ENCODE measurements around the gene DLL4.

The DLL4 gene

DNA sequence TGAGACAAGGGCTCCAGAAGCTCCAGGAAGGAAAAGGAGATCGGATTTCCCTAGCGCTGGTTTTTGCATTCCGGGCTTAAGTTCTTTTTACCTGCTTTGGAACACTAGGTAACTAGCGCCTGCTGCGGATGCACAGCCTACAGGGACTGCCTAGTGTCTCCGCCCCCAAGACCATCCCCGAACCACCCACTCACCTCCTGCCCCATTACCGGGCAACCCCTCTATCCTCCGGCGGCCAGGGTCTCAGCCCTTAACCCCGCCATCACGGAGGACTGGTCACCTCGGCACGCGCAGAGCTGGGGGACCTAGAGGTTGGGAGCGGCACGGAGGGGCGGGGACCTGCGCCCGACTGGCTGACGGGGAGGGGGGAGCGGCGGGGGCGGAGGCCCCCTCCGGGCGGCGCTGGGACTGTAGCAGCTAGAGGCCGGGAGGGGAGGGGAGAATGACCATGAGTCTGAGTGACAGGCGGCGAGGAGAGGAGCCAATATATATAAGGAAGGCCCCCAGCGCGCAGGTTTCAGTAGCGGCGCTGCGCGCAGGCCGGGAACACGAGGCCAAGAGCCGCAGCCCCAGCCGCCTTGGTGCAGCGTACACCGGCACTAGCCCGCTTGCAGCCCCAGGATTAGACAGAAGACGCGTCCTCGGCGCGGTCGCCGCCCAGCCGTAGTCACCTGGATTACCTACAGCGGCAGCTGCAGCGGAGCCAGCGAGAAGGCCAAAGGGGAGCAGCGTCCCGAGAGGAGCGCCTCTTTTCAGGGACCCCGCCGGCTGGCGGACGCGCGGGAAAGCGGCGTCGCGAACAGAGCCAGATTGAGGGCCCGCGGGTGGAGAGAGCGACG, at the start of gene DLL4:
Gene DLL4, plus strand, starts transcription at position 520 of the 839 bp plus-strand sequence. CDS start 329 bp downstream, outside the sequence.
- DNase-seq, result peak; percentile 37

DNA sequence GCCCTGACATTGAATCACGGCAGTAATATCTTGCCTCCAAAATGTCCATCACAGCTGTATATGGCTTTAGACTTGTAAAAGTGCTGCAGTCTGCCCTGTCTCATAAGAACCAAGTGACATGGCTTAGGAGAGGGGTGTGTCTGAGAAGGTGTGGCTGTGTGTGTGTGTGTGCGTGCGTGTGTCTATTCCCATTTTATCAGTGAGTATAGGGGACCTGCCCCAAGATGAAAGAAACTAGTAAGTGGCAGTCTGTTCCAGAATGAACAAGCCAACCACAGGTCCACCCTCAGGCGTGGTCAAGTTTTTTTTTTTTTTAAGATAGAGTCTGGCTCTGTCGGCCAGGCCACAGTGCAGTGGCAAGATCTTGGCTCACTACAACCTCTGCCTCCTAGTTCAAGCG, 49.5 kb upstream of the DLL4 start:
- DNase-seq, result no peak

DNA sequence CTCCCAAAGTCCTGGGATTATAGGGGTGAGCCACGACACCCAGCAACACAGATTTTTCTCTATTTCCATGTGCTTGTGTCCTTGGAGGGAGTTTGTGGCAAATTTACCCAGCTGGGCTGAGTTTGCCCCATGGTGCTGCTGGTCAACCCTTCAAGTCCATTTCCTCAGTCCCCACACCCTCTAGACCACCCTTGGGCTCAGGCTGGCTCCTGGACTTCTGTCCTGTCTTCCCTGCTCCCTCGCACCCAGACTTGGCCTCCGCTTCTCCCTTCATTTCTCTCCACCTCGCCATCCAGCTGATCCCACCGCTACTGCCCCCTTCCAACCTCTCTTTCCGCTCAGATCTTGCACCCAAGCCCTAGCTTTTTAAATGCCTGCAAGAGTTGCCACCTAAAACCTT, 47.8 kb upstream of the DLL4 start:
- no peak for DNase-seq

DNA sequence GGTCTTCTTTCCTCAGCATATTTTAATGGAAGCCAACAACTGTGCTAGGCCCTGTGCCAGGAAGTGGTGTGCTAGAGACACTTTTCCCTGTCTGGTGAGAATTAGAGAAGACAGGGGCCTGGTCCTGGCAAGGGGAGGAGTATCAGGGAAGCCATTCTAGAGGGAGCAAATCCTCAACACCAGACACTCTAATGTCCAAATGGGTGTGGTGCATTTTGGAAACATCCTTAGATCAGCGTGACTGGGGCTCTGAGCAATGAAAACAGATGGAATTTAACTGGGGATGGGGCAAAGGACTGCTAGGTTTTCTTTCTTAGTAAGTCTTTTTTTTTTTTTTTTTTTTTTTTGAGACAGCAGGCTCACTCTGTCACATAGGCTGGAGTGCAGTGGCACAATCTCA, 42.6 kb upstream of the DLL4 start:
- DNase-seq, result no peak

DNA sequence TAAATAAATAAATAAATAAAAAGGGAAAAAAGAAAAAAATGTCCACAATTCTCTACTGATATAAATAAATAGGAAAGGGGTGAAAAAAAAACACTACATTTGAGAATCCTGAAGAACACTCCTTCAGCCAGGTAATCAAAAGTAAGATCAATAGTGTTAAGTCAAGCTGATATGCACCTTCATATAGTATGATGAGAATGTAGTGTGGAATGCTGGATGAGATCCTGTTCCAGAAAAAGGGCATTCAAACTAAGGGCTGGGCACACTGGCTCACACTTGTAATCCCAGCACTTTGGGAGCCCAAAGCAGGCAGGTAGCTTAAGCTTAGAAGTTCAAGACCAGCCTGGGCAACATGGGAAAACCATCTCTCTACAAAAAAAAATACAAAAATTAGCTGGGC, 40.0 kb upstream of the DLL4 start:
- DNase-seq, result no peak

DNA sequence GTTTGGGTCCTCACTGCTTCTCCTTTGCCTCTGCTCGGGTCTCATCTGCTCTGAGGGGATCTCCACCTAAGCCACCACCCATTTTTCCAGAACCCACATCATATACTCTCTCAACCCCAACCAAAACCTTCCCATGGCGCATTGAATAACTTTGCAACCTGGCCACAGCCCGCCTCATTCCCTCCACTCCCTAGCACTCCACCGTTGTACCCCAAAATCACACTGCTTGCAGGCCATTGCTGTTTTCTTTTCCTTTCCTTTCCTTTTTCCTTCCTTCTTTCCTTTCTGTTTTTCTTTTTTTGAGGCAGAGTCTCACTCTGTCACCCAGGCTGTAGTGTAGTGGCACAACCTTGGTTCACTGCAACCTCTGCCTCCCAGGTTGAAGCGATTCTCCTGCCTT, 38.0 kb upstream of the DLL4 start:
- no peak for DNase-seq

DNA sequence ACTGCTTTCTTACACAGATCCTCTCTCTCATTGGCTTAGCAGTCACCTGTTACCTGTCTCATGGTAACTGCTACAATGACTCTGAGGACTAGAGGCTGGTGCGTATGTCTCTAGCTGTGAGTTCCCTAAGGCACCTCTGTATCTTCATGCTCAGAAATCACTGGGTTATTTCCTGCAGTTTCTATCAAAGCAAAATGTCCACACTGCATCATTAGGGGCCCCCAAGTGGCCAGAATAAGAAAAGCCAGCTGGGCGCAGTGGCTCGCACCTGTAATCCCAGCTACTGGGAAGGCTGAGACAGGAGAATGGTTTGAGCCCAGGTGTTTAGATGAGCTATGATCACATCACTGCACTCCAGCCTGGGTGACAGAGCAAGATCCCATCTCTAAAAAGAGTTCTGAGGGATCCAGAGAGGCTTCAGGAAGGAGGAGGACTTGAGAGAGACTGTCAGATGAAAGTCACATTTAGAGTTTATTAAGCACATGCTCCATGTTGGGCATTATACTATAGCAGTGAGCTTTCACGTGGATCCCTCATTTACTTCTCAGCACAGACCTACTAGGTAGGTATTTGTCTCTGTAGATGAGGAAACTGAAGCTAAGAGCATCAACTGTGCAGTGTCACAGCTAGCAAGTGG, 37.2 kb upstream of the DLL4 start:
- DNase-seq, result no peak

DNA sequence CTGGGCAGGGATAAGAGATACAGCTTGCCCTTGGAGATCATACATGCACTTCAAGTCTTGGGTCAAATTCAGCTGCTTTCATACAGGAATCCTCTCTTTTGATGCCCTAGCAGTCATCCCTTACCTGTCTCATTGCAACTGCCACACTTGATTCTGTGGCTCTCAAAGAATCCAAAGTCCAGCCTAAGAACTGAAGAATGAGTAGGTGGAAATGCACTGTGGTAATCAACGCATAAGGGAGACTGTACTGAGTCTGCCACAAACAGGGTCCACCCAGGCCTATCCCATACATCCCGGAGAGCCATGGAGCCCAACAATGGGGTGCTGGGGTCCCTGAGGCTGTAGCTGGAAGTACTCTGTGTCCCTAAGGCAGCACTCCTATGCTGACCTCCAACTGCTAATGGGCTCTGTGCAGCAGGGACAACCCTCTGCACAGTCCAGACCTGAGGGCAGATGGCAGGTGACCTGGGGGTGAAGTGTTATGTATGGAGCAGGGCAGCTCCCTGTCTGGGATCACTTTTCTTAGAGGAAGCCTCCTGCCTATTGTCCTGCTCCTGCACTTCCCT, 36.6 kb upstream of the DLL4 start:
- DNase-seq, result no peak

DNA sequence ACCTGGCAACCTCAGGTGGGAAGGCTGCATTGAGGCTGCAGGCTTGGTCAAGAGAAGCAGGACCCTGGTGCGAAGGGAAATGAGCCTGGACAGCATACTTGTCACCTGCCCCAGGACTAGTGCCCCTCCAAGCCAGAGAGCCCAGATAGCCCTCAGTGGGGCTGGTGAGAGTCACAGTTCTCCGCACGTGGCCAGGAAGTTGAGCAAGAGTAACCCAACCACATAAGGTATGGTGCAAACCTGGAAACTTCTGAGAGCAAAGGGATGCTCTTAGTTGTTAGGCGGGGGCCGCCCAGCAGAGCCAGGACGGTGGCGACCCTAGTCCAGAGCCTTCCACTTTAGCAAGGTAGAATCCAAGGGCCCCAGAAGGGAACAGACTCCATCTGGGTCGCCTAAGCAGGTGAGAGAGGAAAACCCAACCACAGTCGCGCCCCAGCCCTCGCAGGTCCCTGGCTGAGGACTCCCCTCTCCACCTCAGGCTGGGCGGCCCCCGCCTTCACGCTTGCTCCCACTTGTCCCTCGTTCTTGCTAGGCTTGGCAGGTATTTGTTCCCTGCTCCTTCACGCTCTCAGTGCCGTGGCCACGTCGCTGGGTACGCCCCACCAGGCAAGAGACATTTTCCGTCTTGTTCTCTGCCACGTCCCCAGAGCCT, 36.0 kb upstream of the DLL4 start:
- no peak for DNase-seq

DNA sequence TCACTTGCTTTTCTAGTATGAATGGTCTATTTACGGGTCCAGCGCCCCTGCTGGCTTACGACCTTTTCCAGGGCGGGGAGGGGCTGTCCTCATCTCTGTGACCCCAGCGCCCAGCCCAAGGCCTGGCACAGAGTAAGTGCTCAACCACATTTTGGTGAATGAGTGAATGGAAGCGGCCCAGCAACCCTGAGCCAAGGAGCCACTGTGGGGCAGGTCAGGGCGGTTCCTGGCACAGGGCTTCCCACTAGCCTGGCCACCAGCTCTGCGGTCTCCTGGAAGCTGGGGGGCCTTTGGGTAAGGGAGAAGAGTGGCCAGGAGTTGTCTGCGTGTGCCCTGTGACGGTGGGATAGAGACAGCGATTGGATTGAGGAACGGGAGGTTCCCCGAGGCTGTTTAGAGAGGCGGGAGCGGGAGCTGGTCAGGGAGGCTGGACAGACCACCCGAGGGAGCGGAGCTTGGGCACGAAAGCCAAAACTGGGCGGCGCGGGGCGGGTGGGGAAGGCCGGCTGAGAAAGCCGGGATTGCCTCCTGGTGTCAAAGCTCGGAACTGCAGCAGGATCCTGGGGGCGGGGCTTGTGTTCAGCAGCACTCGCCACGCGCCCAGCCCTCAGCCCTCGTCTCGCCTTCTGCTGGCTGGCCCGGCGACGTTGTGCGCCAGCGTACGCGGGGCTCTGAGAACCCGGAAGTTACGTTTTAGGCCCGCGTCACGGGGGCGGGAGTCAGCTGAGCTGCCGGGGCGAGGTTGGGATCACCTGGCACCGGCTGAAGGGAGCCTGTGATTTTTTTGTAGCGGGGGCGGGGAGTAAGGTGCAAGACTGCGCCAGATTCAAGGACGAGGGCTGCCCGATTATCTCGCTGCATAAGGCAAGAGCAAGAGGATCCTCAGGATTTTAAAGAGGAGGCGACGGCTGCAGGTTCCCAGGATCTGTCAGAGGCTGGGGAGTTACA, 35.1 kb upstream of the DLL4 start, which contains the start of gene VPS18:
Gene VPS18, plus strand, starts transcription at position 718 of the 948 bp plus-strand sequence. CDS start 319 bp downstream, outside the sequence.
- peak; percentile 98 for DNase-seq

DNA sequence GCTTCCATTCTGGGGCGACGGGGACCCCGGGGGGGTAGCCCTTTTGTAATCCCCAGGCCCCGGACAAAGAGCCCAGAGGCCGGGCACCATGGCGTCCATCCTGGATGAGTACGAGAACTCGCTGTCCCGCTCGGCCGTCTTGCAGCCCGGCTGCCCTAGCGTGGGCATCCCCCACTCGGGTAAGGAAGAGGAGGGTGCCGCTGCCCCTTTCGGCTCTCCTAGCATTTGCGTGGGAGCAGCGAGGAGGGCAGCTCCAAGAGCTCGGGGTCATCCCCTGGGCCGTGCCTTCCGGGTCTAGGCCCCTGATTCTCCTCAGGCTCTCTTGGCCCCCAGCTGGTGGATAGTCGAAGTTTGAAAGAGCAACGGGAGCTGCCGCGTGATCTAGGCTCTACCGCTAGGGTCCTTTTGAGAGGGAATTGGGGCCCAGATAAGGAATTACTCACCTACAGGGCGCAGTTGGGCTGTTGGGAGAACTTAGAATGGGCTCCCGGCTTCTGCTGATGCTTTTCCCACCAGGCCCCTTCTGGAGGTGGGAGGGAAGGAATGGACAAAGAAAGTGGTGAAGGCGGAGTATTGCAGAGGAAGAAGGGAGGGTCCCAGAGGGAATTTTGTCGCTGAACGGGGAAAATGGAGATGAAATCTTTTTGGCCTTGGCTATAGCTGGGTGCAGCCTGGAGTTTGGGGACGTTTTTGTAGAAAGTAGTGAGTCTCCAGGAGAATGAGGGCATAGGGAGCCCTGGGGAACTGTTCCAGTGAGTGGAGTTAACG, 34.3 kb upstream of the DLL4 start:
- DNase-seq, result peak; percentile 74

DNA sequence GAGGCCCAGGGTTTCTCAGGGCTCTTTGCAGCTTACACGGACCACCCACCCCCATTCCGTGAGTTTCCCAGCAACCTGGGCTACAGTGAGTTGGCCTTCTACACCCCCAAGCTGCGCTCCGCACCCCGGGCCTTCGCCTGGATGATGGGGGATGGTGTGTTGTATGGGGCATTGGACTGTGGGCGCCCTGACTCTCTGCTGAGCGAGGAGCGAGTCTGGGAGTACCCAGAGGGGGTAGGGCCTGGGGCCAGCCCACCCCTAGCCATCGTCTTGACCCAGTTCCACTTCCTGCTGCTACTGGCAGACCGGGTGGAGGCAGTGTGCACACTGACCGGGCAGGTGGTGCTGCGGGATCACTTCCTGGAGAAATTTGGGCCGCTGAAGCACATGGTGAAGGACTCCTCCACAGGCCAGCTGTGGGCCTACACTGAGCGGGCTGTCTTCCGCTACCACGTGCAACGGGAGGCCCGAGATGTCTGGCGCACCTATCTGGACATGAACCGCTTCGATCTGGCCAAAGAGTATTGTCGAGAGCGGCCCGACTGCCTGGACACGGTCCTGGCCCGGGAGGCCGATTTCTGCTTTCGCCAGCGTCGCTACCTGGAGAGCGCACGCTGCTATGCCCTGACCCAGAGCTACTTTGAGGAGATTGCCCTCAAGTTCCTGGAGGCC, 29.5 kb upstream of the DLL4 start:
- DNase-seq, result no peak

DNA sequence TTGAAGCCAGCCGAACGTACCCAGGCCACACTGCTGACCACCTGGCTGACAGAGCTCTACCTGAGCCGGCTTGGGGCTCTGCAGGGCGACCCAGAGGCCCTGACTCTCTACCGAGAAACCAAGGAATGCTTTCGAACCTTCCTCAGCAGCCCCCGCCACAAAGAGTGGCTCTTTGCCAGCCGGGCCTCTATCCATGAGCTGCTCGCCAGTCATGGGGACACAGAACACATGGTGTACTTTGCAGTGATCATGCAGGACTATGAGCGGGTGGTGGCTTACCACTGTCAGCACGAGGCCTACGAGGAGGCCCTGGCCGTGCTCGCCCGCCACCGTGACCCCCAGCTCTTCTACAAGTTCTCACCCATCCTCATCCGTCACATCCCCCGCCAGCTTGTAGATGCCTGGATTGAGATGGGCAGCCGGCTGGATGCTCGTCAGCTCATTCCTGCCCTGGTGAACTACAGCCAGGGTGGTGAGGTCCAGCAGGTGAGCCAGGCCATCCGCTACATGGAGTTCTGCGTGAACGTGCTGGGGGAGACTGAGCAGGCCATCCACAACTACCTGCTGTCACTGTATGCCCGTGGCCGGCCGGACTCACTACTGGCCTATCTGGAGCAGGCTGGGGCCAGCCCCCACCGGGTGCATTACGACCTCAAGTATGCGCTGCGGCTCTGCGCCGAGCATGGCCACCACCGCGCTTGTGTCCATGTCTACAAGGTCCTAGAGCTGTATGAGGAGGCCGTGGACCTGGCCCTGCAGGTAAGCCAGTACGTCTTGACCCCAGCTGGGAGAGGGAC, 28.7 kb upstream of the DLL4 start:
- no peak for DNase-seq

DNA sequence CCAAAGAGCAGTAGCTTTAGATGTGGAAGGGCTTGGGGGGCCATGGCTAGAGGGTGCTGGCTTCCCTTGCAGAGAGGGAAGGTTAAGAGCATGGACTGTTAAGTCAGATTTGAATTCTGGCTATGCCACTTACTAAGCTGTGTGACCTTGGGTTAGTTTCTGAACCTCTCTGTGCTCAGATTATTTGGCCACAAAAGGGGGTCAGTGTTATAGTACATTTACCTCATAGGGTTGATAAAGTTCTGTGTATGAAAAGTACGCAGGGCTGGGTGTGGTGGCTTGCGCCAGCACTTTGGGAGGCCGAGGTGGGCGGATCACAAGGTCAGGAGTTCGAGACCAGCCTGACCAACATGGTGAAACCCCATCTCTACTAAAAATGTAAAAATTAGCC, 28.1 kb upstream of the DLL4 start:
- no peak for DNase-seq

DNA sequence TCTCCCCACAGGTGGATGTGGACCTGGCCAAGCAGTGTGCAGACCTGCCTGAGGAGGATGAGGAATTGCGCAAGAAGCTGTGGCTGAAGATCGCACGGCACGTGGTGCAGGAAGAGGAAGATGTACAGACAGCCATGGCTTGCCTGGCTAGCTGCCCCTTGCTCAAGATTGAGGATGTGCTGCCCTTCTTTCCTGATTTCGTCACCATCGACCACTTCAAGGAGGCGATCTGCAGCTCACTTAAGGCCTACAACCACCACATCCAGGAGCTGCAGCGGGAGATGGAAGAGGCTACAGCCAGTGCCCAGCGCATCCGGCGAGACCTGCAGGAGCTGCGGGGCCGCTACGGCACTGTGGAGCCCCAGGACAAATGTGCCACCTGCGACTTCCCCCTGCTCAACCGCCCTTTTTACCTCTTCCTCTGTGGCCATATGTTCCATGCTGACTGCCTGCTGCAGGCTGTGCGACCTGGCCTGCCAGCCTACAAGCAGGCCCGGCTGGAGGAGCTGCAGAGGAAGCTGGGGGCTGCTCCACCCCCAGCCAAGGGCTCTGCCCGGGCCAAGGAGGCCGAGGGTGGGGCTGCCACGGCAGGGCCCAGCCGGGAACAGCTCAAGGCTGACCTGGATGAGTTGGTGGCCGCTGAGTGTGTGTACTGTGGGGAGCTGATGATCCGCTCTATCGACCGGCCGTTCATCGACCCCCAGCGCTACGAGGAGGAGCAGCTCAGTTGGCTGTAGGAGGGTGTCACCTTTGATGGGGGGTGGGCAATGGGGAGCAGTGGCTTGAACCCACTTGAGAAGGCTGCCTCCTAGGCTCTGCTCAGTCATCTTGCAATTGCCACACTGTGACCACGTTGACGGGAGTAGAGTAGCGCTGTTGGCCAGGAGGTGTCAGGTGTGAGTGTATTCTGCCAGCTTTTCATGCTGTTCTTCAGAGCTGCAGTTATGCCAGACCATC, 26.3 kb upstream of the DLL4 start:
- DNase-seq, result no peak

DNA sequence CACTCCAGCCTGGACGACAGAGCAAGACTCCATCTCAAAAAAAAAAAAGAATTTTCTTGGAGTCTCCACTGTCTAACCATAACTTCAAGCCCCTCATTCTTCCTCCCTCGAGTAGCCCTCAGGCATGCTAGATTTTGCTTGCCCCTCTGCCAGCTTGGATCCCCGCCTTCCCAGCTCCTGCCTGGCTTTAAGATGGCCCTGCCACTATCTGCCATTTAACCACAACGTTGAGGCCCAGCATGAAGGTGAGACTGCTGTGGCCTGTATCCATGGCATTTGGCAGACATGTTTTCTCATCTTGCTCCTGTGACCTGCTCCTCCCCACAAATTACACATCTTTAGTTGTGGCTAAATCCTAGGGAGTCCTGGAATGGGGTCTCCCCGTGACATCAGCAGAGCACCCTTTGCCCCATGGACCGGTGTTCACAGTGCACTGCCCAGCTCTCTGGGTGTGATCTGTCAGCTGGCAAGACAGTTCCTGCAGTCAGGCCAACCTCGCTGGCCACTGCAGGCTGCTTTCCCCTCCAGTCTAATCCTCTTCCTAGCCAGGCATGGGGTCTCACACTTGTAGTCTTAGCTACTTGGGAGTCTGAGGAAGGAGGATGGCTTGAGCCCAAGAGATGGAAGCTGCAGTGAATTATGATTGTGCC, 24.5 kb upstream of the DLL4 start:
- no peak for DNase-seq

DNA sequence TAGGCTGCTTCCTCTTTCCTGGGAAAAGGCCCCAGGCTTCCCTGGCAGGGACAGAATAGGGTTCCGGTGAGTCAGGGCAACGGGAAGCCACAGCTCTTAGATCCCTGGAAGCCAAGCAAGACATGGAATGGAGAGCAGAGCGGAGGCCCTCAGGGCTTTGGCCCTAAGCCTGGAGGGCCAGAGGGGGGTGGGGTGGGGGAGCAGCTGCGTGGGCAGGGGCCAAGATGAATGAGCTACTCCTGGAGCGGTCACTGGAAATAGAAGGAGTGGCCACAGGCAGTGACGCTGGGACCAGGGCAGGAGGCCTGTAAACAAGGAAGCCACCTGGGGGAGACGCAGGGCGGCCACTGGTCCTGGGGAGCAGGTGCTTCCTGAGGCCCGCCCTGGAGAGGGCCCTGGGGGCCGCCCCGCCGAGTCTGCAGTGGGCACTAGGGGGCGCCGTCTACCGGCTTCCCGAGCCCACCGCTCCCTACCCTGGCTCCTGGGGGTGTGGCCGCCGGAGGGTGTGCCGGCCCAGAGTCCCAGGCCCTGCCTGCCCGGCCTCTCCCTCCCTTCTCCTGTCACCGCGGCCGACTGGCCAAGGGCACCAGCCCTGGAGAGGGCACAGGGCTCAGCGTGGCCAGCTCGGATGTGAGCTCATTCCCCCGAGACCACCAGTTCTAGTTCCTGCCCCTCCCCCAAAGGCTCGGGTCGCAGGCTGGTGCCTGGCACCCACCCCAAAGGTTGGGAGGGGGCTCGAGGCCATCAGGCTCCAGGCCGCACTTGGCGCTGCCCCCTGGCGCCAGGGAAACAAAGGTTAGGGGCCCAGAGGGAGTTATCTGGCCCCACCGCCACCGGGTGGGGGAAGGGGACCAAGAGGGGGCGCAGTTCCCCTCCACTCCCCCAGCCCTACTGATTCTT, 22.8 kb upstream of the DLL4 start:
- DNase-seq, result peak; percentile 81

Measured in stimulated activated CD4-positive, alpha-beta T cell treated with anti-CD3 and anti-CD28 coated beads, Interleukin-1b, Interleukin-23, amount 100 ng/mL, for 48 hours (primary cell).